NCI-H345 (cell line): ENCODE results near the gene KHDRBS1.
A peak's percentile ranks its signal among the peaks of the same experiment; 100 is the strongest.
"Not testable (repeated sequence)": the region's sequence is repeated elsewhere in the genome, so short reads cannot be mapped to it uniquely, and the experiment has no call there.

Source experiments
- DNase-seq: peaks from one replicate; lab custom pipeline; 2025; lab: John Stamatoyannopoulos, UW

KHDRBS1 gene

GRCh38 chr1:32013386-32014198 is at the start of gene KHDRBS1:
TSS of gene KHDRBS1 (plus strand) at chr1:32013868. CDS start at chr1:32013996, 128 bp downstream.
- DNase-seq, result peak; percentile 99

GRCh38 chr1:31970873-31971272 is 42.8 kb upstream of the KHDRBS1 start:
- DNase-seq, result no peak

- no peak for DNase-seq
These were observed 37.3 kb upstream of the KHDRBS1 start for GRCh38 chr1:31976401-31976800.

- no peak for DNase-seq
These were observed 36.1 kb upstream of the KHDRBS1 start for GRCh38 chr1:31977385-31978131.

GRCh38 chr1:31978843-31979400 is 34.7 kb upstream of the KHDRBS1 start:
- DNase-seq, result no peak

GRCh38 chr1:31980835-31981455 is 32.7 kb upstream of the KHDRBS1 start:
- DNase-seq, result no peak

GRCh38 chr1:31981456-31981839 is 32.2 kb upstream of the KHDRBS1 start:
- DNase-seq, result no peak

GRCh38 chr1:31981972-31982371 is 31.7 kb upstream of the KHDRBS1 start:
- no peak for DNase-seq

GRCh38 chr1:31984419-31985347 is 29.0 kb upstream of the KHDRBS1 start:
- no peak for DNase-seq

- no peak for DNase-seq
These were observed 28.2 kb upstream of the KHDRBS1 start for GRCh38 chr1:31985430-31985829.

- DNase-seq, result peak; percentile 21
These were observed 26.5 kb upstream of the KHDRBS1 start for GRCh38 chr1:31987135-31987619.

- DNase-seq, result no peak
These were observed 23.7 kb upstream of the KHDRBS1 start for GRCh38 chr1:31989964-31990363.

- no peak for DNase-seq
These were observed 22.5 kb upstream of the KHDRBS1 start for GRCh38 chr1:31991182-31991581.

- DNase-seq, result no peak
These were observed 18.4 kb upstream of the KHDRBS1 start for GRCh38 chr1:31995263-31995662.

- DNase-seq, result not testable (repeated sequence)
These were observed 17.5 kb upstream of the KHDRBS1 start for GRCh38 chr1:31996121-31996520.

- DNase-seq, result no peak
These were observed 11.8 kb upstream of the KHDRBS1 start for GRCh38 chr1:32001863-32002262.

GRCh38 chr1:32002285-32002684 is 11.4 kb upstream of the KHDRBS1 start:
- not testable (repeated sequence) for DNase-seq

GRCh38 chr1:32005522-32005921 is 8.1 kb upstream of the KHDRBS1 start:
- DNase-seq, result no peak

GRCh38 chr1:32007591-32007940 is 6.1 kb upstream of the KHDRBS1 start:
- DNase-seq, result no peak

GRCh38 chr1:32010246-32010645 is 3.4 kb upstream of the KHDRBS1 start:
- DNase-seq, result no peak

GRCh38 chr1:32012709-32013385 is 821 bp upstream of the KHDRBS1 start:
- no peak for DNase-seq
